ENCODE results near the gene CSHL1.

Gene CSHL1

DNA sequence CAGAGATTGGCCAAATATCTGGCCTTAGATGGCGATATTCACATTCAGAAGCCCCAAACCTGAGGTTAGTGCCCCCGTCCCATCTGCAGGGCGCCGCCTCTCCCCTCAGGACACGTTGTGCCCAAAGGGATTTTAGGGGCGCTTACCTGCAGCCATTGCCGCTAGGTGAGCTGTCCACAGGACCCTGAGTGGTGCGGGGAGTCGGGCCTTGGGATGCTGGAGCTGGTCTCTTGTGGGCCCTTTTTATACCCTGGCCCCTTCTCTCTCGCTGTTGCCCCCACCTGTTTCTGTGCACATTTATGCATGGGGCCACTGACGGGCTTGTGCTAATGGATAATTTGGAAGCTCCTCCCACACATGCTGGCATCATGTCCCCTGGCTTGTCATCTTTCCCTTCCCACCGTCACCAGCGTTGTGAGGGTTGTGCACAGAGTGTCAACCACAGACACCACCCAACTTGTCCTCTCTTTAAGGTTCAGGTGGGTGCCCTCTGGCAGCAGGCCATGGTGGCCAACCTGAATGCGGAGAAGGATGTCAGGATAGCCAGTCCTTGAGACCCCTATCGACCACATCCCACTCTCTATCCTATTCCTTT is at the start of gene CSHL1:
Gene CSHL1 (minus strand): TSS at position 218 of the 595 bp plus-strand sequence. CDS start 62 bp downstream, at position 156.
- no peak for DNase-seq (ENCODE audit: low read depth in 2 of 2)

- no peak for DNase-seq (ENCODE audit: low read depth in 2 of 2)
Observed at GRCh38 chr17:63960430-63960829, 49.4 kb upstream of the CSHL1 start.

DNA sequence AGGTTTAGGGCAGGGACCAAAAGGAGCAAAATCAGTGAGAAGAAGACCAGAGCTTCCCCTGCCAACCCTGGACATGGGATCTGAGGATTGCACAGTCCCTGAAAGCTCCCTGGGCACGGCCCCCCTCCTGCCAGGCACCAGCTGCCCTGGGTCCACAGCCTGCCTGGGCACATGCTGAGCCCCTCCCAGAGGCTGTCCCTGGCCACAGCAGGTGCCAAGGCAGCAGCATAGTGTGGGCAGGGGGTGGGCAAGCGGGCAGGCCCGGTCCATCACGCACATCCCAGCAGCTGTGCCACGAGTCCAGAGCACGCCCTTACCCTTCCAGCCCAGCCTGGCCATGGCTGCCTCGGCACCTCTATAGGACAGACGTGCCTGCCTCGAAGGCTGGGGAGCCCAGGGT is 48.9 kb upstream of the CSHL1 start:
- no peak for DNase-seq (ENCODE audit: low read depth in 2 of 2)

GRCh38 chr17:63956296-63956920 is 45.4 kb upstream of the CSHL1 start:
- no peak for DNase-seq (ENCODE audit: low read depth in 2 of 2)

DNA sequence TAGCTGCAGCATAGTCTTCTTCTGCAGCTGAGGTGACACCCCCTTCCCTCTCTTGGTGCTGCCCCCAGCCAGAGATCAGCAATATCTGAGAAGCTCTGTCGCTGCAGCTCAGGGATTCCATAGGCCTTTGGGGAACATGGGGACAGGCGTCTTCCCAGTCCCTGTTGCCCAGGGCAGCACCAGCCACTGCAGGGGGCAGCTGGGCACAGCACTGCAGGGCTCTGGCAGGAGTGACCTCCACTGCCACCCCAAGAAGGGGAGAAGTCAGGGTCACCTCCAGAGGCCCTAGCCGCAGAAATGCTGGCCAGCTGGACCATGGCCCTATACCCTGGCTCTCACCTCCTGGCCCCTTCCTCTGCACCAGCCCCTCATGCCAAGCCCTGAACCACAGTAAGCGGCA is 44.7 kb upstream of the CSHL1 start:
- no peak for DNase-seq (ENCODE audit: low read depth in 2 of 2)

- no peak for DNase-seq (ENCODE audit: low read depth in 2 of 2)
Observed at GRCh38 chr17:63955232-63955631, 44.2 kb upstream of the CSHL1 start.

DNA sequence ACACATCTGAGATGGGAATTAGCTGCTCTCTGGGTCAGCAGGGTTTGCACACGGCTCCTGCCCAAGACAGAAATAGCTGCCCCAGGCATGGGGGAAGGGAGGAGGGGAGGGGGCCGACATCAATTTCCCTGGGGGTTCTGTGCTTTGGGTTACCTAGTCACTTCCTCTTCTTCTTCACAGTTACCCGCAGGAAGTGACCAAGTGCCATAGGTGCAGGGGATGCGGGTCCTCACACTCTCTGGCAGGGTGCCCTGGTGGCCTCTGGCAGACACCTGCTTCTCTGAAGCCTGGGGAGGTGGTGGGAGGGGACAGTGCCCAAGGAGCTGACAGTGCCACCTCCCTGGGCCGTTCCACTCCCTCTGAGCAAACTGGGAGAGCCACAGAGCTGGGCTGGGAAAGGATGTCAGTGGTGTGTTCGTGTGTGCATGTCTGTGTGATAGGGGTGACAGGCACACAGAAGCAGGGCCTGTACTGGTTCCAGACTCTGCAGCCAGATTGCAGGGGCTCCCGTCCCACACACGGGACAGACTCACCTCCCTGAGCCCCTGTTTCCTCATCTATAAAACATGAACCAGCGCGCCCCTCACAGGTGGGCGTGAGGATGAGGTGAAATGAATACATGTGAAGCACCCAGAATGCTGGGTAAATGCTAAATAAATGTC is 43.5 kb upstream of the CSHL1 start:
- DNase-seq (ENCODE audit: low read depth in 2 of 2): peak in 1 of 2 donors; percentile 22

GRCh38 chr17:63950940-63951907 is 40.2 kb upstream of the CSHL1 start:
- DNase-seq (ENCODE audit: low read depth in 2 of 2): no peak

GRCh38 chr17:63949576-63950250 is 38.7 kb upstream of the CSHL1 start:
- DNase-seq (ENCODE audit: low read depth in 2 of 2): no peak

DNA sequence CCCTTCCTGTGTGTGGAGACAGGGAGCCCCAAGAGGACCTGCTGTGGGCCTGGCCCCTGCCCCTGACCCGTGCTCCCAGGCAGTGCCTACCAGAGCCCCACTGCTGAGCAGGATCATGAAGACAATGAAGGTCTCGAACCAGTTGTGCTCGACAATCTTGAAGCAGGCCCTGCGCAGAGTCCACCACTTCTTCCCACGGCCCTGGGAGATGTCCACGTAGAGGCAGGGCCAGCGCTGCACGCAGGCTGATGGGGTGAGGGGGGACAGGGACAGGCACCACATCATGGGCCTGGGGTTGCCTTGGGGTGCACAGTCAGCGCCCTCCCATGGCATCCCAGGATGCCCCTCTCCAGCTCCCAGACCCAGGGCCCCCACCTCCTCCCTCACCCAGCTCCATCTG is 37.5 kb upstream of the CSHL1 start:
- no peak for DNase-seq (ENCODE audit: low read depth in 2 of 2)

DNA sequence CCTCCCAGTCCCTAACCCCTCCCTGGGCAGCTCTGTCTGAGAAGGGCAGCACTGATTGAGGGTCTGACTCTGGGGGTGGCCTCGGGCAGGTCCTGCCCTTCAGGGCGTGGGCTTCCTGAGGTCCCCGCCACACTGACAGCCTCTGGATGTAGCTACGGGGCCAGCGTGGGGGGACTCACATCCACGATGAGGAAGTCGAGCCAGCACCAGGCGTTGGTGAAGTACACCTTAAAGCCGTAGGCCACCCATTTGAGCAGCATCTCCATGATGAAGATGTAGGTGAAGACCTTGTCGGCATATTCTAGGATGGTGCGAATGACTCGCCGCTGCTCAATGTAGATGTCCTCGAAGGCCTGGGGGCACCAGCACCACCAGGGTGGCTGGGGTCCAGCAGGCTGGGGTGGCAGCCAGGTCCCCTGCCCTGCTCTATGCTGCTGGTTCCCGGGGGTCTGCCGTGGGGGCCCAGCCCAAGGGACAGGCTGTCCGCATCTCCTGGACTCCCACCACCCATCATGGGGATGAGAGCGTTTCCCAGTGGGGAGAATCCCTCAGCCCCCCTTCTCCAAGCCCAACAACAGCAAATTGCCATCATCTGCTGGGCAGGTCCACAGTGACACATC is 36.8 kb upstream of the CSHL1 start:
- no peak for DNase-seq (ENCODE audit: low read depth in 2 of 2)

- peak in 1 of 2 donors; percentile 54 for DNase-seq (ENCODE audit: low read depth in 2 of 2)
Observed at GRCh38 chr17:63946440-63947363, 35.6 kb upstream of the CSHL1 start.

GRCh38 chr17:63945784-63946439 is 34.9 kb upstream of the CSHL1 start:
- DNase-seq (ENCODE audit: low read depth in 2 of 2): no peak

GRCh38 chr17:63944736-63945499 is 33.9 kb upstream of the CSHL1 start:
- no peak for DNase-seq (ENCODE audit: low read depth in 2 of 2)

DNA sequence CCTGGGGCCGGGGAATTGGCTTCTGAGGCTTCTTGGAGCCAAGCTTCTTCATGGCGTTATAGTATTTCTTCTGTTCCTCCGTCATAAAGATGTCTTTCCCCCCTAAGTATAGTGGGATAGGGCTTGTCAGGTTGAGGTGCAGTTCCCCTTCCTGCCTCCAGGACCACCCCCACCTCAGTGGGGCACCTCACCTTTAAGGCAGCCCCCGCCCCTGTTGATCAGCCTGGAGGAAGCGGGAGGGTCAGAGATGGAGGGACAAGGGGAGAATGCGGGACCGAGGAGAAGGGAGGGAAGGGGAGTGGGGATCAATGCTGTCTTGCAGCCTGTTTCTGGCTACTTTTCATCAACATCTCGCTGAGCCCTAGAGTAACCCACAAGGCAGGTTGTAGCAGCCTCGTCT is 32.7 kb upstream of the CSHL1 start:
- DNase-seq (ENCODE audit: low read depth in 2 of 2): no peak

DNA sequence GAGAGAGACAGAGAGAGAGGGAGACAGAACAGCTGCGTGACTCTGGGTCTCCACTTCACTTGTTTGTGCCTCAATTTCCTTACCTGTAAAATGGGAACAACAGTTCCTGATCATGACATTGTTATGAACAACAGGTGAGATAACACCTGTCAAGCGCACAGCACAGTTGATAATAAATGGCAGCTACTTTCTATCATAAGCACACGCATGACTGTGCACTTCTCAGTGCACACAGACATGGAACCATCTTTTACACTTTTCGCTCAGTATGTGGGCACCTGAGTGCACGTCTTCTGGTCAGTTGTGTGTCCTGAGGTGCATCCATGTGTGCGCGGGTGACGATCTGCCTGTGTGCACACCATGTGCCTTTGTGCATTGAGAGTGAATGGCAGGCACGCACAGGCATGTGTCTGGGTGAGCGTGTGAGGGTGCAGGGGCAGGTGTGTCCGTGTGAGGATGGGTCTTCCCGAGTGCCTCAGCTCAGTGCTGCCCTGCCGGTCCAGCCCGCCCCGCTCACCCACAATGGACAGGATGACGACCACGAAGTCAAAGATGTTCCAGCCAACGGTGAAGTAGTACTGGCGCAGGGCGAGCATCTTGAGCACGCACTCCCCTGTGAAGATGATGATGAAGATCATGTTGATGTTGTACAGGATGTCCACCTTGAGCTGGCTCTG is 31.4 kb upstream of the CSHL1 start:
- DNase-seq (ENCODE audit: low read depth in 2 of 2): no peak

DNA sequence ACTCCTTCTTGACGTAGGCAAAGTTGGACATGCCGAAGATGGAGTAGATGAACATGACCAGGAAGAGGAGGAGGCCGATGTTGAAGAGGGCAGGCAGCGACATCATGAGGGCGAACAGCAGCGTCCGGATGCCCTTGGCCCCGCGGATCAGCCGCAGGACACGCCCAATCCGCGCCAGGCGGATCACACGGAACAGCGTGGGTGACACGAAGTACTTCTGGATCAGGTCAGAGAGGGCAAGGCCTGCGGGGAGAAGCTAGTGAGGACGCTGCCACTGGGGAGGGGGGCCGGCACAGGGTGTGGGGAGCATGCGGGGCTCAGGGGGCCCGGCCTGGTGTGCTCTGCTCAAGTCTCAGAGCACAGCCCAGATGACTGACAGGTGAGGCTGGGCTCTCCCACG is 30.7 kb upstream of the CSHL1 start:
- DNase-seq (ENCODE audit: low read depth in 2 of 2): no peak

DNA sequence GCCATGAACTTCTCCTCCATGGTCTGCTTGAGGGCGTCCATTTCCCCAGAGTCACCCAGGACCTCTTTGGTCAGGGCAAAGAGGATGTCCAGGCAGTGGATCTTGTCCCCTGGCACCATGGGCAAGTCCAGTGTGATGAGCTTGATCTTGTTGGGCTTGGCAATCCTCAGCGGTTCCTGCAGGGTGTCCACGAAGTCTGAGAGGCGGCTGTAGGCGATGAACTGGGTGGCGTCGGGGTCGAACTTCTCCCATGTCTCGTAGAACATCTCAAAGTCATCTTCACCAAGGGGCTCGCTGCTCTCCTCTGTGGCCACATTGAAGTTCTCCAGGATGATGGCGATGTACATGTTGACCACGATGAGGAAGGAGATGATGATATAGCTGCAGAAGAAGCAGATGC is 30.1 kb upstream of the CSHL1 start:
- no peak for DNase-seq (ENCODE audit: low read depth in 2 of 2)

Measured in stimulated activated CD4-positive, alpha-beta T cell treated with anti-CD3 and anti-CD28 coated beads, Interleukin-15, amount 100 ng/mL, for 48 hours (primary cell).